Spleen (tissue), 7 donors: ENCODE measurements around the gene RAD51.

Source experiments
- CTCF ChIP-seq, 11 experiments: fragments of 200-600 bp in 7 of 11; fragments of 450-650 bp in 4 of 11; sonication (generic) in 4 of 11; IDR thresholded peaks in 8 of 11; conservative IDR thresholded peaks in 3 of 11; 1 replicate in 7 of 11; 2 replicates in 4 of 11; pipeline versions ENCODE4 v1.4.0 to v1.8.0; 2016 to 2021; ENCODE audit warnings: antibody characterized with exemption in 11 of 11, inconsistent platforms in 4 of 11, mild to moderate bottlenecking in 1 of 11
- POLR2A ChIP-seq, 3 donors: fragments of 450-650 bp; IDR thresholded peaks; one replicate each; pipeline ENCODE4 v1.5.1; 2017; ENCODE audit warnings: antibody characterized with exemption in 3 of 3, mild to moderate bottlenecking in 1 of 3
- donor health status: DM: no; HTN: no; CAD: no; lungs with moderate emphysema.
- donor health status: DM: no; HTN: no; CAD: no.
- donor health status: DM: no; HTN: no; CAD: no.

- no peak for TF ChIP-seq CTCF (IDR thresholded peaks at IDR 0.05 in 8 of 11, conservative IDR thresholded peaks at IDR 0.05 in 3 of 11)
- TF ChIP-seq POLR2A (IDR thresholded peaks at IDR 0.05): no peak
These were observed 14.8 kb upstream of the RAD51 start for GRCh38 chr15:40680151-40680550.
